ENCODE results near the gene ZKSCAN5. TPM values are rescaled to one million over a fixed set of nuclear protein-coding genes. Genes with fewer than 3 reads are reported as not detected.

Gene ZKSCAN5
- total RNA-seq, 1 experiment from 2014 or later = 10.2 TPM

- Histone ChIP-seq H3K9ac (ENCODE audit: low read length) (peak overlapping the region; percentile 17), H3K9me2 (ENCODE audit: insufficient read depth) (no peaks in the 10 kb centered on the region), H3K9me3 (ENCODE audit: control insufficient read depth in 1 of 2, insufficient read depth in 1 of 2, low read depth in 1 of 2, low read length in 2 of 2) (no peaks in the 10 kb centered on the region), H4K20me1 (ENCODE audit: insufficient read depth) (no peaks in the 10 kb centered on the region; the same call in 1 of the 2 replicates), H3K27me3 (ENCODE audit: insufficient read depth, low read length) (no peaks in the 10 kb centered on the region), H3K36me3 (ENCODE audit: control insufficient read depth in 1 of 2, insufficient read depth in 2 of 2, low read length in 2 of 2) (peaks cover 26 to 45% of the 10 kb centered on the region in 2 experiments), H3K4me2 (ENCODE audit: low read length) (peak overlapping the region; percentile 79; the same call in 1 of the 2 replicates), H3K4me1 (ENCODE audit: control insufficient read depth in 1 of 2, insufficient read depth in 2 of 2, low read length in 2 of 2) (peaks cover 37 to 61% of the 10 kb centered on the region in 2 experiments), H3K4me3 (replicated peaks in 1 of 2; ENCODE audit: low read depth in 1 of 2, low read length in 2 of 2) (no peak overlapping the region), H3K27ac (ENCODE audit: low read depth, low read length) (no peak overlapping the region), H3K79me2 (ENCODE audit: insufficient read depth, low read length) (peaks cover 82% of the 10 kb centered on the region), H2AFZ (ENCODE audit: low read depth, low read length, poor library complexity, severe bottlenecking) (no peak overlapping the region)
- TF ChIP-seq EZH2phosphoT487 (IDR thresholded peaks at IDR 0.05; ENCODE audit: borderline replicate concordance) (no peak), SP1 (IDR thresholded peaks at IDR 0.05; ENCODE audit: low read depth) (no peak), POLR2AphosphoS5 (IDR thresholded peaks at IDR 0.05; ENCODE audit: low read depth, low read length) (no peak), SRF (IDR thresholded peaks at IDR 0.05; ENCODE audit: low read depth) (no peak), ZBTB33 (IDR thresholded peaks at IDR 0.05; ENCODE audit: extremely low read depth, insufficient replicate concordance, low read length) (no peak), ATF3 (IDR thresholded peaks at IDR 0.05) (no peak), CBX3 (IDR thresholded peaks at IDR 0.05; ENCODE audit: low read depth) (no peak), CTCF (IDR thresholded peaks at IDR 0.05 in 2 of 3, conservative IDR thresholded peaks at IDR 0.05 in 1 of 3; ENCODE audit: borderline replicate concordance in 1 of 3, insufficient read depth in 1 of 3, low read depth in 2 of 3, low read length in 2 of 3) (no peak), CEBPB (IDR thresholded peaks at IDR 0.05; ENCODE audit: low read depth) (no peak), REST (IDR thresholded peaks at IDR 0.05; ENCODE audit: low read depth) (no peak), EZH2 (IDR thresholded peaks at IDR 0.05) (no peak)
- ChIA-PET POLR2A (no interaction called here), RAD21 (ENCODE audit: low non-redundant PET in 1 of 2, low total read pairs in 2 of 2, uncharacterized antibody in 2 of 2, unreplicated experiment in 2 of 2) (no interaction called here), CTCF (interaction anchor here (1.3 kb wide), 1 partner anchor 36 kb away, joined by 3 read pairs; no protein-coding TSS in a partner anchor)
- ATAC-seq (no peak), DNase-seq (ENCODE audit: low read depth, low spot score) (no peak)
- intact Hi-C loops (cut with micrococcal nuclease) = no loop called here
- no TSS peak for BruUV-seq (replicated peaks)
Measured at GRCh38 chr7:99560834-99561736, 56.6 kb downstream of the ZKSCAN5 start.

Measured in HCT116 (cell line).